Activated T-helper 1 cell treated with Interleukin-2 at 50 U/mL for 16 hours (primary cell): Measurements from ENCODE around the gene CCDC197.
A peak's percentile ranks its signal among the peaks of the same experiment; 100 is the strongest.

ENCODE experiments used
- DNase-seq: peaks from one replicate; pipeline ENCODE4 v3.0.0-alpha.2; 2020; ENCODE audit warnings: low read depth

Gene CCDC197

DNA sequence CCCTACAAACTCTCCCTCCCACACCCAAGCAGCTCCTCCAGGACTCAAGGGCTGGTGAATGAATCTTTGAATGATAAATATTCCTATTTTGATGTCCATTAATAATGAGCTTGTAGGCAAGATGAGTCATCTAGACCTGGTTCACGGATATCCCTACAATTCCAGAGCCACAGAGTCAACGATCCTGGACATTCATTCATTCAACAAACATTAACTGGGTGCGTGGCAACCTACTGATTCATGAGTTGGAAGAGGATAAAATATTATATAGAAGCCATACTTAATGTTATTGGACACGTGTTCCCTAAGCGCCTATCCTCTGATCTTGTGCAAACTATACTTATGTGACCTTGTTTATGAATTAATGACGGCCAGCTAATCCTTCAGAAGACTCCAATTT, 28.6 kb downstream of the CCDC197 start:
- no peak for DNase-seq

DNA sequence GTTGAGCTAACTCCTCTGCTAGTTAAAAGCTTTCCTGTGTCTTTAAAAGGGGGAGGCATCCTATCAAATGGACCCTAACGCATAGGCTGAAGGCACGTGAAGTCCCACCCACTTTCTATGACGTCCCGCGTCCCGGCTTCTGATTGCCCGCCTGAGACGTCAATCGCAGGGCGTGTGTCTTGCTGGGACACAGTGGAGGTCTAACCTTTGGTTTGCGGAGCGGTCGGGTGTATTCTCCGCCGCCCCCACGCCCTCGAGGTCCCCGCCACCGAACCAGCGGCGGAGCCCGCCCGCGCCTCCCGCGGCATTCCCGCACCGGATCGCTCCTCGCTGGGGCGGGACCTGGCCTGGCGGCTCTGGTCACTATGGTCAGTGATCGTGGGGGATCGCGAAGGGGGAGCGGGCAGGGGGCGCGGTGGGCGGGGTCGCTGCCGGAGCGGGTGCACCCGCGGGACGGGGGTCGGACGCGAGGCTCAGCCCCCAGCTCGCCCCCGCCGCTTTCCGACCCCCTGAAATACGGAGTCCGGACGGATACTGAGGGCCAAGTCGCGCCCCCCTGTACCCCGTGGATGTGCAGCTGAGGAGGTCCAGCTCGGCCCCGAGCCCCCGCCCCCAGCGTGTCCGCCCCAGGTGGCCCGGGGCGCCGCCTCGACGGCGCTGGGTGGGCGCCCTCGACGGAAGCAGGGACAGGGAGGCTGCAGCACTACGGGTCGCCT, 29.2 kb downstream of the CCDC197 start, which contains the start of gene OTUB2:
Gene OTUB2, plus strand, starts transcription at position 168 of the 716 bp plus-strand sequence. Its CDS starts 198 bp downstream, at position 366.
- DNase-seq: peak; percentile 89

DNA sequence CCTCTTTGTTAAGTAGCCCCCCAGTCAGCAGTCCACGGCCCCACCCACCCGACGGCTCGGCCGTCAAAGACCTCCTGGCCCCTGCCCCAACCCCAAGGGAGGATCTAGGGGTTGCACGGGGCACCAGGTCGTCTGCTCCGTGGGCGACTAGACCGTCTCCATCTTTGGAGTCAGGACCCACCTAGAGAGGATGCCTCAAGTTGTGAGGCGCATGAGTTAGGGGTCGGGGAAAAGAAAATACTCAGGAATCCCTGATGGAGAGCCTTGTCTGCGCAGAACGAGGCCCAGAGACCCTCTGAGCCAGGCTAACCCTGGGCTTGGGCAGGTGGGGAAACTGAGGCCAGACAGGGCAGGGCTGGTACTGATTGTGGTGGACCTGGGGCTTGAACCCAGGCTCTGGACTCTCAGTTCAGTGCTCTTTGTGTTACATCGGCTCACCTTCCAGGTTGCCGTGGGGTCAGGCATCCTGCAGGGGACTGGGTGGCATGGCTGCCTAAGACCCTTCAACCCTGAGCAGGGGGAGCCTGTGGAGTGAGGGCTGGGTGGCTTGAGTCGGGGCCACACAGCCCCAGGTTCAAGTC, 29.9 kb downstream of the CCDC197 start:
- no peak for DNase-seq

DNA sequence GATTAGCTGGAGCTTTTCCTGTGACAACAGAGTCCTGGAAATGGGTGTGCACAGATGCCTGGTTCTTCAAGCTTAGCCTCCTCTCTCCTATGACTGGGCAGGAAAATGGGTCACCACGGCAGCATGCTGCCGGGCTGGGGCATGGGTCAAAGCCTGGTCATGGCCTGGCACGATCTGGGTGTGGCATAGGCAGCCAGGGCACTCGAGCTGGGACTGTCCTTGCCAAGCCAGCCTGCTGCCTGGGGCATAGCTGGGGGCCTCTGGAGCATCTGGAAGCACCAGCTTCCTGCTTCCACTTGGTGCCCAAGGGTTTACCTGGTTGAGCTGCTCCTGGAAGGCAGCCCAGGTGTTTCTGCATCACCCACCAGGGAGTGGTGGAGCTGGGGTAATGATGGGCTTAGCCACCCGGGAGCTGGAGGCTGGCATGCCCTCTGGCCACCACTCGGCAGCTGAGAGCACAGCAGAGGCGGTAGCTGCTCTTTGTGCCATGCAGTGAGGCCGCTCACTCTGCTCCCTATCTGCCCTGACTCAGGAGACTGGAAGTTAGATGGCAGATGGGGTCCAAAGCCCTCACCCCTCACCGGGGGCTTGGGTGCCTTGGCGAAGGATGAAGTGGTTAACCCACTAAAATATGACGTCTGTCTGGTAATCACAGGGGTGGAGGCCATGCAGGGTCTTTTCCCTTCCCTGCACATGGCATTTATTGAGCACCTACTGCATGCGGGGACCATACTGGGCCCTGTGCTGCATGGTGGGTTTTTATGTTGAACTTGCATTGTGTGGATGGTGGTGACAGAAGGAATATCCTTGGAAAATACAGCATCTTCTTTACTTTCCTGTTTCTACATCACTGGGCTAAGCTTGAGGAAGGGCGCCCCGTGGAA, 30.7 kb downstream of the CCDC197 start:
- no peak for DNase-seq

DNA sequence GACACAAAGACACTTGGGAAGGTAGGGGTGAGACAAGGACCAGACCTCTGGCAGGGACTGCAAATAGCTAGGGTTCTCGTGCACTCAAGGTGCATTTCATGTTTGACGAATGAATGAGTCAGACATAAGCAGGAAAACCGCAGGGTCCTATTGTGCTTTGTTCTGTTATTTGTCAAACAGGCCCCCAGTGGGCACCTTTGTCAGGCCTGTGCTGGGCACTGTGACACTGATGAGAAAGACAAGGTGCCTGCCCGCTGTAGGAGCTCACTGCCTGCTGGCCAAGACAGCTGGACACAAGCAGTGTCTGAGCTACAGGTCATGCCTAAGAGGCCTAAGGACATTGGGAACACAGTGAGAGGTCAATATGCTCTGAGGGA, 31.3 kb downstream of the CCDC197 start:
- peak; percentile 19 for DNase-seq

DNA sequence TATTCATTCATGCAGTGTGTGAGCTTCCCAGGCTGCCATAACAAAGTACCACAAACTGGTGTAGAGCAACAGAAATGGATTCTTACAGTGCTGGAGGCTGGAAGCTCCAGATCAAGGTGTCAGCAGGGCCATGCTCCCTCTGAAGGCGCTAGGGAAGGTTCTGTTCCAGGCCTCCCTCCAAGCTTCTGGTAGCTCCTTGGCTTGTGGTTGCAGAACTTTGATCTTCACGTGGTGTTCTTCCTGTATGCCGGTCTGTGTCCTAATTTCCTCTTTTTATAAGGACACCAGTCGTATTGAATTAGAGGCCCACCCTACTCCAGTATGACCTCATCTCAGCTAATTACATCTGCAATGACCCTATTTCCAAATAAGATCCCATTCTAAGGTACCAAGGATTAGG, 32.2 kb downstream of the CCDC197 start:
- DNase-seq: no peak

DNA sequence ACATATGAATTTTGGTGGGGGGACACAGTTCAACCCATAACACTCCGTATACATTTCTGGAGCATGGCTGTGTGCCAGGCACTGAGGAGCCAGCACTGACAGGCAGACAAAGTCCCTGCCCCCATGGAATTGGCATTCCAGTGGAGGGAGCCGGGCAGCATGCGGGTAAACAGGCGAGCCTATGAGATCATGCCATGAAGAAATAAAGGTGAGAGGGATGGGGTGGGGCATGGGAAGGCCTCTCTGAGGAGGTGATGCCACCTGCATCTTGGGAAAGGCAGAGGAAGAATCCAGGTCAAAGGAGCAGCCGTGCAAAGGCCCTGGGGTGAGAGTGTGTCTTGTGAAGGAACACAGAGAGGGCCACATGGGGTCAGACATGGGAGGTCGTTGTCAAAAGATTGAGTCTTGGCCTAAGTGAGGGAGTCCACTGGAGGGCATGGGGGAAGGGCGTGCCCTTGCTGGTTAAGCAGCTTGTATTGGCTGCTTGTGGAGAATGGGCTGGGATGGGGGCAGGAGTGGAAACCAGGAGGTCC, 32.6 kb downstream of the CCDC197 start:
- DNase-seq: no peak

DNA sequence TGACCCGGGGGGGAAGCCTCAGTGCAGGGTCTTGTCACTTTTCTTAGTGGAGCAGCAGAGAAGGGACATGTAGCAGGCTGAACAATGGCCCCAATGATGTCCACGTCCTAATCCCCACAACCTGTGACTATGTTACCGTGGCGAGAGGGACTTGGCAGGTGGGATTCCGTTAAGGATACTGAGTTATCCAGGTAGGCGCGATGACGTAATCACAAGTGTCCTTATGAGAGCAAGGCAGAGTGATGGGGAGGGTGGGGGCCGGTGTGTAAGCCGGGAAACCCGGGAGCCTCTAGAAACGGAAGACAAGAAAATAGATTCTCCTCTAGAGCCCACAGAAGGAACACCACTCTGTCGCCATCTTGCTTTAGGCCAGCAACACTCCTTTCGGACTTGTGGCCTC, 33.5 kb downstream of the CCDC197 start:
- no peak for DNase-seq

DNA sequence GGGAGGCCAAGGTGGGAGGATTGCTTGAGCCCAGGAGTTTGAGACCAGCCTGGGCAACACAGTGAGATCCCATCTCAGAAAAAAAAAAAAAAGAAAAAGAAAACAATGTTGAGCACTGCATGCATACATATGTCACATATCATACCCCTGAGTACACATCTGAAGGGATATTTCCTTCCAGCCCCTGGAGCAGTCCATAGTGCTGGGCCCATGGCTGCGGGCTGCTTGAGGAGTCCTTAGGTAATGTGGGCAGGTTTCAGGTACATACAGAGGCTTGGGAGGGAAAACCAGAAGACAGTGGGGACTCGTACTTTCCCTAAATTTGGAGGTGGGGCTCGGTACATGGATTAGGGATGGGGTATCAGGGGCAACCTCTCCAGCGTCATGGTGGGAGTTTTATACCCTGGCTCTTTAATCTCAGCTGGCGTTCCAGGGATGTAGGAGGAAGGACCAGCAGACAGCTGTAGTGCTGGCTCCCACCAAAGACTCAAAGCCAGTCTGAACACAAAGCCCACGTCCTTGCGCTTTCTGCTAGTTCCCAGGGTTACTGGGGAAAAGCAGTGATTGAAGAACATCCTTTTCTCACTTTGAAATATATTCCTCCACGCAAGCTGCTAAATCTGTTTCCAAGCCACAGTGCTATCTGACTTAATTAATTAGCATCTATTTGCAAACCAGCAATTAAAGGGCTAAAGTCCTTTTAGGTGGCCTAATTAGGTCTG, 34.2 kb downstream of the CCDC197 start:
- DNase-seq: no peak

DNA sequence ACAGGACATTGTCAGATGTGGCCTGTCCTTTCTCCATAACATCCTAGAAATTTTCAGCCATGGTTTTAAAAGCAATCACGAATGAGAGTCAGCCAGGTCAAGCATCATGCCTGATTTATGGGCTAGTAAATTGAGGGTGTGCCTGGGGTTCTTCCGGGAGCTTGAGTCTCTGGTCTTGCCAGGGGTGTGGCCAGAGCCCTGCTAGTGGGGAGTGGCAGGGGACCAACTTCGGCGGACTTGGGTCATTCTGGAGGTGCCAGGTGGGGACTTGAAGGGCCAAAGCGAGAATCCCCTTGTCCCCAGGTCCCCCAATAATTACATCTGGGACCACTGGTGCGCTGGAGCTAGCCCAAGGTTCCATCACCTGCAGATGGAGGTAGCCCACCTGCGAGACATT, 34.8 kb downstream of the CCDC197 start:
- DNase-seq: no peak

DNA sequence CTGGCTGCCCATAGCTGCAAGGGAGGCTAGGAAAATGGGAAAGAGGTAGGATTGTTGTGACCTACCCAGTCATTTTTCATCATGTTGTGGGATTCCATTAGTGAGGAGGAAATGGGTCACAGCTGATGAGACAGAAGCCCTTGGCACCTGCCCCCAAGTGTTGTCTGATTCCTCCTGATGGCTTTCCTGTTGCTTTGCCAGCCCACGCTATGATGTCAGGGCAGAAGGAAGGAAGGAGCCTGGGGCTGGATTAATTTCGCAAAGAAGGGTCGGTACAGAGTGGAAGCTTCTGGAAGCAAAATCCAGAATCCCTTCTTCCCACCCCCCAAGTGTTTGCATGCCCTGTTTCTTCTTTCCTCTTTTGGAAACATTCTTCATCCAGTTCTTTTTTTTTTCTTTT, 37.8 kb downstream of the CCDC197 start:
- no peak for DNase-seq

DNA sequence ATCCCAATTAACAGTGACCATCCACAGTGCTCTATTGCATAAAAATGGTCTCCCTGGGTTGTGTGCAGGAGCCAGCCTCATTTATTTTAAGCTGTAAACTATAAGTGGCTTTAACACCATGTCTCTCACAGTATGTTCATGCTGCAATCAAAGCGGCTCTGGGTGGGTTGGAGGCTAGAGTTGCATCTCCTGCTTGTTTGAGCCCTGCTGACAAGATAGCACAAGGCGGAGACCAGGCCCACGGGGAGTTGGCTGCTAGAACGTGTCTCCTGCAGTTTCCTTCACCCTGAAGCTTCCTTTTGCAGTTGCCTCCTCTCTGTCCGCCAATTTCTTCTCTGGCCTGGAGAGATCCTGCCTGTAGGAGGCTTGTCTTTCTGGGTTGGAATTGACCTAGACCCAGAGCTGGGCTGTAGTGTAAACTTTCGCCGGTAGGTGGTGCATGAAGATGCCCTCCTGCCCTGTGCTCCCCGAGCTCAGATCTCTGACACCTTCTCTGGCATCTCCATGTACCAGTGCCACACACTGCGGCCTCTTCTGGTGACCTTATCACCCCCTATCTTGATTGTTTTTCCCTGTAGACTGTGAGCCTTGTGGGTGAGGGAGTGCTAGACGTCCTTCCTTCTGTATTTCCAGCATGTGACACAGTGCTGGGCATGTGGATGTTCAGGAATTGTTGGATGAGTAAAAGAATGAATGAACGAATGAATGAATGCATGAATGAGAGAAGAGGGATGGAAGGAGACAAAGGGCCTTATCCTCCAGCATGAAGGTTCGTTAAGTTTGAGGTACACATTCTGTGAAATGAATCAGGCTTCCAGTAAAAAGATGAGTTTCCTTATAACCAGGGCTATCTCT, 39.4 kb downstream of the CCDC197 start:
- DNase-seq: peak; percentile 54

DNA sequence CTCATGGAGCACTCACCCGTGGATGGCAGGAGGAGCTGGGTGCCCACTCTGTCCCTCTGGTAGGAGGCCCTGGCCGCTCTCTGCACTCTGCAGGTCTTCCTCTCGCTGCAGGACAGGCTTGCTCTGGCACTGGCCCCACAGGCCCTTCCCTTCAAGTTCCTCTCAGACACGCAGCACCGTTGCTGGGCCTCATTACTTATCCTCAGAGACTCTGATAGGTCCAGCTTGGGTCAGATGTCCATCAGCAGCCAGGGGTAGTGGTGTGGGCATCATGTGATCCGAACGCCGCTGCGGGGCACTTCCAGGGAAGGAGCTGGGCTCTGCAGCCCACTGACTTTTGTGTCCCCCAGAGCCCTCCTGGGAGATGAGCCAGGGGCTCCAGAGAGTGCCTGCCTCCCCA, 40.9 kb downstream of the CCDC197 start:
- no peak for DNase-seq

DNA sequence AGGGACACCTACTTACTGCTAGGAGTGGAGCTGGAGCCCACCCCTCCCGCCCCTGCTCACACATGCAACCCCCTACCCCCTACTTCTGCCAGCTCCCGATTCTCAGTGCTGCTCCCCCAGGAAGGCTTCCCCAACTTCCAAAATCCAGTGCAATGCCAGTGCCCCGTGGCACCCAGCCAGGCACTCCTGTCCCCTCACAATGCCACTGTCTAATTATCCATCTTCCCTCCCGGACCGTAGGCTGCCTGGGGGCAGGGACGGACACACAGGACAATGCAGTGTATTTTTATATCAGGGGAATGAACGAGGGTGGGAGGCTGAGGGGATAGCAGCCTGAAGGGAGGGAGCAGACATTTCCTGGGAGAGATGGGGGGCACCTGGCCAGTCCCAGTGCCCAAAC, 41.4 kb downstream of the CCDC197 start:
- DNase-seq: no peak

DNA sequence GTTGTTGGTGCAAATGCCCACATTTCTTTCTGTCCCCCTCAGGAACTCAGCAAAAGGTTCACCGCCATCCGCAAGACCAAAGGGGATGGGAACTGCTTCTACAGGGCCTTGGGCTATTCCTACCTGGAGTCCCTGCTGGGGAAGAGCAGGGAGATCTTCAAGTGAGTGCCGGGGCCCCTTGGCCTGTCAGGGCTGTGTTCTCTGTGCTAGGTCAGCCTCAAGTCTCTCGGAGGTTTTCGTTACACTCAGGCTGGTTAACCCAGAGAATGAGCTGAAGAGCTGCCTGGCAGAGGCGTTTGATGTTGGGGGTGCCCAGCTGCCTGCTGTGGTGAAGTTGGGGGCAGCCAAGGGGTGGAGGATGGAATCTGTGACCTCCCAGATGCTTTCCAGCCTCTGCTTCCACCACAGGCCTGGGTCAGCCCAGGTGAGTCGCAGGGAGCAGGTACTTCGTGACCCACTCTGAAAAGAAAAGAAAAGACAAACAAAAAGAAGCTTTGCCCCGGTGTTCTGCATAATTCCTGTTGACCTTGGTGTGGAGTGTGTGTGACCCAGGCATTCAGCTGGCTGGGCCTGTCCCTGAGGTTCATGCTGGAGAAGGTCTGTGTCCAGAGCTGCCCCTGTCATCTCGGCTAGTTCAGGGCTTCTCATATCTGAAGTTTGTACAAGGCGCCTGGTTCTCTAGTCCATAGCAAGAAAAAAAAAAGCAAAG, 42.0 kb downstream of the CCDC197 start:
- DNase-seq: no peak

DNA sequence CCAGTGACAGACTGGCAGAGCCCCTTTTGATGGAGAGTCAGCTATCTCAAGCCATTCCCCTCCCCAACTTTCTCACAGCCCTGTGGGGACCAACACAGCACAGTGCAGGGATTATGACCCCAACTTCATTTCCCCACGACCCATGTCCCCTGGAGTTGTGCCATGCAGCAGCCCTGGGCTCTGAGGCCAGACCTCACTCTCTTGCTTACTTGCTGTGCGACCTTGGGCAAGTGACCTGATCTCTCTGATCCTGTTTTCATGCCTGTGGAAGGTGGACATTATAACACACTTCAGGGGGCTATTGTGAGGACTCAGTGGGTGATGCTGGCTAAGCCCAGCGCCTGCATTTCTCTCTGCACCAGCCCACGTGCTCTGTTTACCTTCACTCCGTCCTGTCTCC, 43.1 kb downstream of the CCDC197 start:
- DNase-seq: no peak

DNA sequence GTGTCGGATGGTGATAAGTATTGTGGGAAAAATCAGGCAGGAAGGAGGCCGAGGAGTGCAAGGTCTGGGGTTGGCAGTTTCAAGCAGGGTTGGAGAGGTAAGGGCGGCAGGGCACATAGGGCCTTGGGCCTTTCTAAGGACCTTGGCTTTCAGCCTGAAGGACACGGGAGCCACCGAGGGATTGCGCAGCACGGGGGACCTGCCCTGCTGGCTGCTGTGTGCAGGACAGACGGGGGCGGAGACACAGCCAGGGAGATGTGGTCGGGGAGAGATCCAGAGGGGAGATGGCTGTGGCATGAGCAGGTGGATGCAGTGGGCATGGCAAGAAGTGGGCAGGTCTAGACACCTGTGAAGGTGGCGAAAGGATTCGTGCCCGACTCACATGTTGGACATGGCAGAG, 43.7 kb downstream of the CCDC197 start:
- no peak for DNase-seq

DNA sequence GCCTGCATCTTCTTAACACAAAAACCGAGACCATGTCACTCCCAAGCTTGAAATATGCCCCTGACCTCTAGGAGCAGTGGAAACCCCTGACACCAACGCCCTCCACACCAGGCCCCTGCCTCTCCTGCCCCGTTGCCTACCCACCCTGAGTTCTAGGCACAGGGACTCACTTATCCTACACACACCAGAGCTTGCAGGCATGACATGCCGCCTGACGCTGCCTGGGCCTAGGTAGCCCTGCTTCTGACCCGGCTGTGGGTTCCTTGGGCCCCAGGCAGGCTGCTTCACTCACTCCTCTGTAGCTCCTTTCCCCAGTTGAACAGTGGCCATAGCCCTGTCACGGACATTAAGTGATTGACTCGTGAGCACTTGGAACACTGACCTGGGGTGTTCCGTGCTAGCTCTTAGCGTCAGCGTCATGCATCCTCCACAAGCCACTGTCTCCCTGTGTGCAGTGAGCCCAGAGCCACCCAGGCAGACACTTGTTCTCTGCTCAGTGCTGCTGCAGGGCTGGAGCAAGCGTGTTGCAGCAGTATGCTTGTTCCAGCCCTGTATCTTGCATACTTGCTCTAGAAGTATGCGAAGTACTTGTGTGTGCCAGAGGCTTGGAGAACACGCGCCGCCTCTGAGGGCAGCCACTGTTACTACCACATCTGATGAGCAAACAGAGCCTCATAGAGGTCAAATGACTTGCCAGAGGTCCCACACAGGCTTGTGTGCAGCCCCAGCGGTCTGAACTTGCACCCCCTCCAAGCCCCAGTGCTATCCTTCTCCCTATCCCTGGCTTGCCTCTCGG, 44.6 kb downstream of the CCDC197 start:
- DNase-seq: no peak

DNA sequence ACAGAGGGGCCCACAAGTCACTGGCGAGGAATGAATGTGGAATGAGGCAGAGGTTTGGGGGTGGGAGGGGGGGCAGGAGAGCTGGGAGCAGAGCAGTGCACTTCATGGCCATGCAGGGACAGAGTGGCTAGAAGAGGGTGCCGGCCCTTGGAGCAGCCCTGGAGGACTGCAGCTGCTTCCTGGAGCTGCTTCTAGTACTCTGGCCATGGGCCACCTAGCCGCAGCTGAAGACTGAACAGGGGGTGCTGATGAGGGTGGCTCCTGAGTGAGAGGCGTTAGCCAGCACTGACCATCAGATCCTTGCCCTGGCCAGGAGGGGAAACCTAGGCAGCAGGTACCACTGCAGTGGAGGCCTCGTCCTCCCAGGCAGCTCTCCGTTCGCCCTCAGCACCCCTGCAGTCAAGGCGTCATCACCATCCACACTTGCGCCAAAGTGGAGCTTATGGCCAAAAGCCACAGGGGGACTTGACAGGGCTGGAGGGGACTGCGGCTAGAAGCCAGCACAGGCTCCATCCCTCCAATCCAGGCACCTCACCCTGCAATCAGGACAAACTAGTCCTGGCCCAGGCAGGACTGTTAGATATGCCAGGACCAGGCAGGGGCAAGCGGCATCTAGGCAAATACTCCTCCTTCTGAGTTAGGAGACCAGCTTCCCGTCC, 45.5 kb downstream of the CCDC197 start:
- no peak for DNase-seq
